ENCODE results near the gene FSIP2. TPM values are rescaled to one million over a fixed set of nuclear protein-coding genes. Genes with fewer than 3 reads are reported as not detected.
"Not testable (repeated sequence)": the region's sequence is repeated elsewhere in the genome, so short reads cannot be mapped to it uniquely, and the experiment has no call there.

FSIP2 gene
- total and polyA plus RNA-seq, 8 donors = 0.19 to 32.5 (median 5.1) TPM

DNA sequence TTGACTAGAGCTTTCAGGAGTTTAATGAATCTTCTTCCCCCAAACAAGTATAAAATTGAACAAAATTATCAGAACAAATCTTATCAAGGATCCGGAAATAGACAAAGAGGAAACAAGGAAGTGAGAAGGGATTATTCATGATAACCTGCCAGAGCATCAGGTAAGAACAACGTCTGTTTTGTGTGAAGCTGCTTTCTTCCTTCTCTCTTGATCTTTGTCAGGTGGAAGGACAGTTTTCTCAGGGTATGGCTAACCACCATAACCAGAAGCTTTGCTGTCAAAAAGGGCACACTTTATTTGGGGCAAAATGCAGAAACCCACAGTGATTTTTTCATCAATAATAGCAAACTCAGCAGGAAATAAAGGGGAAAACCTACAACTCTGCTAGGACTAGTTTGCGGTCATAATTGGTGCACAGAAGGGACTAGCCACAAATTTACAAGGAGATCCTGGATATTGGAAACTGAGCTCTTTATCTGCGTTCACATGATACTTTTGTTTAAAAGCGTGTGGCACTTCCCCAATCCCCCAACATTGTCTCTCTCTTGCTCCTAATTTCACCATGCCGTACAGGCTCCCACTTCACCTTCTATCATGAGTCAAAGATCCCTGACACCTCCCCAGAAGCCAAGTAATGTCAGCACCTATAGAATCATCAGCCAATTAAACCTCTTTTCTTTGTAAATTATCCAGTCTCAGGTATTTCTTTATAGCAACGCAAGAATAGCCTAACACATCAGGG, 124.2 kb downstream of the FSIP2 start:
- 76 to 79% (median 79%) methylated on average over 7 of the region's 7 CpGs for WGBS, 5 donors
- H3K9me3 ChIP-seq = peaks cover 0 to 6% (median 0%) of the 10 kb centered on the region in 4 donors
- H3K36me3 ChIP-seq = no peaks in the 10 kb centered on the region
- no peak for DNase-seq
- no peak overlapping the region for H3K4me3 ChIP-seq
- H3K4me1 ChIP-seq = no peaks in the 10 kb centered on the region
- no peaks in the 10 kb centered on the region for H3K27me3 ChIP-seq
- TF ChIP-seq POLR2AphosphoS5 (IDR thresholded peaks at IDR 0.05) = no peak
- intact Hi-C loops (cut with DNase I; ENCODE audit: low total_unique reads) = no loop called here
- H3K27ac ChIP-seq = no peak overlapping the region

GRCh38 chr2:185864468-185865260, 126.1 kb downstream of the FSIP2 start:
- intact Hi-C loops (cut with DNase I; ENCODE audit: low total_unique reads); DNase-seq: not testable (repeated sequence)
- 86 to 93% (median 92%) methylated on average over 17 to 30 of the region's 31 CpGs for WGBS, 5 donors

DNA sequence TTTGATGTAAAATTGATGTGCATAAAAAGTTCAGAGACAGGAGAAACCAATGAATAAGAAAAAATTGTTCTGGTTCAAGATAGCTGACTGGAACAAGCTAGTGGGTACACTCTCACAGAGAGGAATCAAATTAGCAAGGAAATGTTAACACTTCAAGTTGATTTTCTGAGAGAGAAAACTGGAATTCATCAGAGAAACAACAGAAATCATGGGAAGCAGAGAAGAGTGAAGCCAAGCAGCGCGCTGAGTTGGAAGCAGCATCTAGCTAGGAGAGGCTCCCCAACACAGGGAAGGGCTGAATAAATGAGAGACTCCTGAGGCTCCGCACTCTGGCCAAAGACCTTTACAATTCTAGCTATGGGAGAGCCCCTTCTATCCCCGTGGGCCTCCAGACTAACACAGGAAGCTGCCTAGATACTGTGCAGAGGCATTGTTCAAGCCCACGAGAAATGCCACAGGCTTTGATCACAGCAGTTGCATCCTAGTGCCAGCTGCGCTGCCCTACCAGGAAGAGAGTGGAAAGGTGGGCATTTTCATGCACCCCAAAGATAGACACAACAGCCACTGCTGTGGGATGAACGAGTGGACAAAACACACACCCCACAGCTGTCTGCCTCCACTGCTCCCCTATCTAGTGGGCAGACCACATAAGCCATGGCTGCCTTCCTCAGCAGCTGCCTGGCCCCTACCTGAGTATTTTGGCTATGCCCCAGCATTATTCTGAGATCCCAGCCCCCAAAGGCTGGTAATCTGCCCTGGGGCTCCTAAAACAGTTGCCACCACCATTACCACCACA, 136.7 kb downstream of the FSIP2 start:
- Histone ChIP-seq H3K27ac (no peak overlapping the region), H3K4me3 (no peak overlapping the region), H3K36me3 (no peaks in the 10 kb centered on the region), H3K27me3 (no peaks in the 10 kb centered on the region), H3K4me1 (no peaks in the 10 kb centered on the region), H3K9me3 (no peaks in the 10 kb centered on the region)
- no peak for DNase-seq
- TF ChIP-seq EP300 (IDR thresholded peaks at IDR 0.05) = no peak
- intact Hi-C loops (cut with DNase I; ENCODE audit: low total_unique reads) = no loop called here
- 81 to 89% (median 84%) methylated on average over 7 of the region's 7 CpGs for WGBS, 5 donors

More at GRCh38 chr2:185864468-185865260, 126.1 kb downstream of the FSIP2 start:
- H3K27me3 ChIP-seq, H3K27ac ChIP-seq, H3K36me3 ChIP-seq, H3K9me3 ChIP-seq, H3K4me3 ChIP-seq, H3K4me1 ChIP-seq: not testable (repeated sequence)

GRCh38 chr2:185876234-185876633, 137.6 kb downstream of the FSIP2 start:
- no peaks in the 10 kb centered on the region for H3K36me3 ChIP-seq
- DNase-seq = no peak
- intact Hi-C loops (cut with DNase I; ENCODE audit: low total_unique reads) = no loop called here
- H3K9me3 ChIP-seq = no peaks in the 10 kb centered on the region
- H3K27me3 ChIP-seq = no peaks in the 10 kb centered on the region
- 94 to 100% (median 97%) methylated on average over 2 to 3 of the region's 3 CpGs for WGBS, 5 donors
- H3K4me3 ChIP-seq = no peak overlapping the region
- TF ChIP-seq CTCF (IDR thresholded peaks at IDR 0.05) (no peak), EP300 (IDR thresholded peaks at IDR 0.05) (no peak), POLR2A (IDR thresholded peaks at IDR 0.05) (no peak), POLR2AphosphoS5 (IDR thresholded peaks at IDR 0.05) (no peak)
- no peaks in the 10 kb centered on the region for H3K4me1 ChIP-seq
- H3K27ac ChIP-seq = no peak overlapping the region

DNA sequence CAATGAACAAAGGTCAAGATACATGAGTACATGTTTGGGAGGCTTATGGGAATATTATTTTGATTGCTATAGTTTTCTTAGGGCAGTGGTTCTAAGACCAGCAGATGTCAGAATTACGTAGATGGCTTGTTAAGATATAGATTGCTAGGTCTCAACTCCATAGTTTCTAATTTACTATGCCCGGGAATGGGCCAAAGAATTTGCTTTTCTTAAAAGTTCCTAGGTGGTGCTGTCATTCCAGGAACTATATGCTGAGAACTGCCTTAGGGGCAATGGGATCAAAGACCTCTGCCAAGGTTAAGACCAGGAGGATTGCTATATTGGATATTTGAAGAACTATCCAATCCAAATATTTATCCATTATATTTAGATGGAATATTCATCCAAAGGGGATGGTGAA, 141.8 kb downstream of the FSIP2 start:
- Histone ChIP-seq H3K4me1 (no peaks in the 10 kb centered on the region), H3K9me3 (no peaks in the 10 kb centered on the region), H3K4me3 (no peak overlapping the region), H3K27me3 (no peaks in the 10 kb centered on the region), H3K36me3 (no peaks in the 10 kb centered on the region), H3K27ac (no peak overlapping the region)
- WGBS, 5 donors = 64 to 74% (median 73%) methylated on average over 2 of the region's 2 CpGs
- no peak for DNase-seq
- intact Hi-C loops (cut with DNase I; ENCODE audit: low total_unique reads) = no loop called here
- TF ChIP-seq CTCF (IDR thresholded peaks at IDR 0.05) (no peak), EP300 (IDR thresholded peaks at IDR 0.05) (no peak)

Data from stomach (tissue), 9 donors.